Endothelial cell of umbilical vein (primary cell): Measurements from ENCODE around the gene EXOC3L1. TPM values are rescaled to one million over a fixed set of nuclear protein-coding genes. Genes with fewer than 3 reads are reported as not detected.

ENCODE experiments used
- BruUV-seq: library from RNA; stranded (reverse); fragments of 400-500 nt; replicated peaks from 2 replicates; lab custom pipeline; 2021; lab: Mats Ljungman, UMichigan
- CTCF ChIA-PET: fragments of 300-600, 350-600 bp; sonication (Branson Sonifier 250); formaldehyde crosslinking; loops from one replicate; lab custom pipeline; 2021; ENCODE audit warnings: antibody characterized with exemption, inconsistent platforms; lab: Charles Lee
- POLR2A ChIA-PET: fragments of 300-600, 350-600 bp; sonication (Branson Sonifier 250); formaldehyde crosslinking; loops from one replicate; lab custom pipeline; 2021; ENCODE audit warnings: antibody characterized with exemption, inconsistent platforms; lab: Charles Lee
- DNase-seq: peaks from one replicate; pipeline ENCODE4 v3.0.0-alpha.2; 2011; ENCODE audit warnings: low read depth, low spot score
- FAIRE-seq: peaks from 2 replicates; lab custom pipeline; 2011; peaks lifted over from hg19 to GRCh38; lab: Jason Lieb, UNC
- H2AFZ ChIP-seq: 2 replicates; pipeline ENCODE4 v1.6.0; 2012; ENCODE audit warnings: low read depth, low read length, control low read depth, inconsistent platforms
- H3K27ac ChIP-seq: 2 replicates; pipeline ENCODE4 v1.5.1; 2011; ENCODE audit warnings: low read depth, mild to moderate bottlenecking, control low read depth, low read length, moderate library complexity; ENCODE audit not compliant: insufficient read depth
- H3K27me3 ChIP-seq, 2 experiments: 2 replicates each; pipeline versions ENCODE4 v1.6.0 to v1.6.1; 2011; ENCODE audit warnings: low read length in 2 of 2, mixed read lengths in 1 of 2; ENCODE audit not compliant: control insufficient read depth in 2 of 2, insufficient read depth in 2 of 2
- H3K36me3 ChIP-seq, 2 experiments: 2 replicates in 1 of 2; 3 replicates in 1 of 2; pipeline ENCODE4 v1.5.1; 2011; ENCODE audit warnings: low read length in 2 of 2, mild to moderate bottlenecking in 1 of 2, moderate library complexity in 1 of 2; ENCODE audit not compliant: control insufficient read depth in 2 of 2, insufficient read depth in 2 of 2; ENCODE audit errors: extremely low read depth in 1 of 2
- H3K4me1 ChIP-seq: 3 replicates; pipeline ENCODE4 v1.5.1; 2011; ENCODE audit warnings: mild to moderate bottlenecking, low read length; ENCODE audit not compliant: control insufficient read depth, insufficient read depth; ENCODE audit errors: extremely low read depth
- H3K4me2 ChIP-seq: 2 replicates; pipeline ENCODE4 v1.6.1; 2011; ENCODE audit warnings: low read length, control low read depth, mixed read lengths; ENCODE audit not compliant: insufficient read depth
- H3K4me3 ChIP-seq, 3 experiments: fragments of 200-600 bp in 1 of 3; sonication (generic), shearing (Covaris generic) in 1 of 3; replicated peaks in 1 of 3; 2 replicates each; pipeline ENCODE4 v1.5.1; 2011 to 2016; ENCODE audit warnings: control low read depth in 3 of 3, low read length in 3 of 3, mild to moderate bottlenecking in 2 of 3, inconsistent platforms in 1 of 3, low read depth in 1 of 3, moderate library complexity in 1 of 3; ENCODE audit not compliant: insufficient read depth in 1 of 3
- H3K79me2 ChIP-seq: 2 replicates; pipeline ENCODE4 v1.6.0; 2012; ENCODE audit warnings: low read length, inconsistent platforms; ENCODE audit not compliant: control insufficient read depth, insufficient read depth
- H3K9ac ChIP-seq: replicated peaks from 2 replicates; pipeline ENCODE3; 2011; ENCODE audit warnings: low read length, control low read depth; ENCODE audit not compliant: insufficient read depth; ENCODE audit errors: extremely low read depth
- H3K9me1 ChIP-seq: replicated peaks from 3 replicates; pipeline ENCODE4 v1.6.0; 2011; ENCODE audit warnings: mild to moderate bottlenecking, low read length; ENCODE audit not compliant: control insufficient read depth, insufficient read depth; ENCODE audit errors: extremely low read depth
- H3K9me3 ChIP-seq: replicated peaks from 2 replicates; pipeline ENCODE4 v1.5.1; 2012; ENCODE audit warnings: low read length, inconsistent platforms; ENCODE audit not compliant: control insufficient read depth, insufficient read depth
- H4K20me1 ChIP-seq: replicated peaks from 2 replicates; pipeline ENCODE3; 2011; ENCODE audit warnings: mild to moderate bottlenecking, low read length; ENCODE audit not compliant: control insufficient read depth, insufficient read depth; ENCODE audit errors: extremely low read depth
- FOS ChIP-seq: IDR thresholded peaks from 2 replicates; pipeline ENCODE4 v1.6.1; 2011; ENCODE audit warnings: mild to moderate bottlenecking, low read length, moderate library complexity, borderline replicate concordance; ENCODE audit not compliant: insufficient read depth
- GATA2 ChIP-seq: IDR thresholded peaks from 2 replicates; pipeline ENCODE4 v1.7.0; 2011; ENCODE audit warnings: low read depth, mild to moderate bottlenecking, moderate library complexity, mixed read lengths, low read length; ENCODE audit not compliant: insufficient read length, insufficient read depth
- JUN ChIP-seq: IDR thresholded peaks from 2 replicates; pipeline ENCODE4 v1.6.1; 2011; ENCODE audit warnings: borderline replicate concordance, low read depth; ENCODE audit not compliant: insufficient read length, insufficient read depth
- MAX ChIP-seq: IDR thresholded peaks from 2 replicates; pipeline ENCODE4 v1.6.1; 2011; ENCODE audit not compliant: insufficient read depth, insufficient read length
- POLR2A ChIP-seq: IDR thresholded peaks from 2 replicates; pipeline ENCODE4 v1.6.1; 2012; ENCODE audit warnings: low read depth, mild to moderate bottlenecking, control low read depth, low read length
- dilution Hi-C: fragments of 300-500 bp; cut with MboI; formaldehyde crosslinking; loops from one replicate; pipeline ENCODE4 v1.15.0; 2019; ENCODE audit warnings: low sequenced_read_pairs; ENCODE audit not compliant: extremely low pct_ligation_motif_present
- intact Hi-C: fragments of 100-400 bp; cut with micrococcal nuclease; formaldehyde crosslinking; loops from one replicate; pipeline ENCODE4 v1.10.0; 2022
- polyA plus RNA-seq, 4 experiments: library from polyadenylated mRNA; depleted of rRNA in 3 of 4; stranded (reverse) in 3 of 4; unstranded in 1 of 4; fragments of >200 nt; gene quantifications; 2 replicates each; pipeline versions ENCODE4 v1.2.1 to v1.2.3, GENCODE V29; 2011 to 2012; ENCODE audit warnings: missing spikeins in 1 of 4
- total RNA-seq: library from RNA; stranded (reverse); gene quantifications from 2 replicates; pipeline ENCODE4 v1.2.3, GENCODE V29; 2021

The EXOC3L1 gene
- total and polyA plus RNA-seq, 2 donors (not counting 3 experiments of a cell fraction or from before 2014, with no cell fraction given), result 10.8 to 11.6 TPM

- POLR2A ChIA-PET, result interaction anchor here (1.3 to 1.8 kb wide), 4 partner anchors 9 to 51 kb away, joined by 3 to 10 read pairs (median 8); partner anchors contain the start of gene FHOD1
- no peaks in the 10 kb centered on the region for H4K20me1 ChIP-seq
- no peaks in the 10 kb centered on the region for H3K9me3 ChIP-seq
- H3K27me3 ChIP-seq, result no peaks in the 10 kb centered on the region
- no peaks in the 10 kb centered on the region for H3K9me1 ChIP-seq
- intact Hi-C loops, result loop anchor here (1.0 to 5.0 kb wide), 2 partner anchors 20 to 34 kb away; partner anchors contain the start of genes E2F4 and EXOC3L1
- peak overlapping the region; percentile 42 for H3K4me2 ChIP-seq
- no peak for DNase-seq
- CTCF ChIA-PET, result interaction anchor here (0.9 to 2.6 kb wide), 8 partner anchors 10 to 209 kb away, joined by 3 to 15 read pairs (median 5); partner anchors contain the start of gene FHOD1
- FAIRE-seq, result no peak
- peak overlapping the region in 2 of 3 experiments; percentile 78 to 86 for H3K4me3 ChIP-seq
- H3K36me3 ChIP-seq, result peaks cover 10 to 32% of the 10 kb centered on the region in 2 experiments
- BruUV-seq, result TSS peak; percentile 58
- H3K79me2 ChIP-seq, result peaks cover 11% of the 10 kb centered on the region
- peak overlapping the region; percentile 12 for H2AFZ ChIP-seq
- peaks cover 18% of the 10 kb centered on the region for H3K4me1 ChIP-seq
- TF ChIP-seq JUN (no peak), POLR2A (no peak), MAX (no peak), FOS (no peak)
- peak overlapping the region; percentile 40 for H3K9ac ChIP-seq
- dilution Hi-C loops, result no loop called here
- H3K27ac ChIP-seq, result no peak overlapping the region
Measured at GRCh38 chr16:67226295-67226803, 36.4 kb upstream of the EXOC3L1 start.

- TF ChIP-seq FOS, result no peak
- TF ChIP-seq GATA2, result peak; percentile 61
- H3K36me3 ChIP-seq, result peaks cover 0 to 9% of the 10 kb centered on the region in 2 experiments
- H3K4me2 ChIP-seq, result no peak overlapping the region
- intact Hi-C loops, result no loop called here
- H3K9me3 ChIP-seq, result no peaks in the 10 kb centered on the region
- H3K27ac ChIP-seq, result no peak overlapping the region
- no peaks in the 10 kb centered on the region for H4K20me1 ChIP-seq
- POLR2A ChIA-PET, result no interaction called here
- FAIRE-seq (peak; percentile 64), DNase-seq (no peak)
- no peak overlapping the region for H2AFZ ChIP-seq
- dilution Hi-C loops, result no loop called here
- H3K9ac ChIP-seq, result no peak overlapping the region
- H3K9me1 ChIP-seq, result no peaks in the 10 kb centered on the region
- H3K79me2 ChIP-seq, result peaks cover 11% of the 10 kb centered on the region
- no peak overlapping the region for H3K4me3 ChIP-seq
- CTCF ChIA-PET, result interaction anchor here (1.1 to 1.4 kb wide), 3 partner anchors 20 to 26 kb away, joined by 3 read pairs; no protein-coding TSS in a partner anchor
- H3K27me3 ChIP-seq, result no peaks in the 10 kb centered on the region
- BruUV-seq, result no TSS peak
- H3K4me1 ChIP-seq, result peaks cover 18% of the 10 kb centered on the region
Measured at GRCh38 chr16:67223992-67224391, 34.1 kb upstream of the EXOC3L1 start.
